ENCODE results near the gene CCSAP.

DNA sequence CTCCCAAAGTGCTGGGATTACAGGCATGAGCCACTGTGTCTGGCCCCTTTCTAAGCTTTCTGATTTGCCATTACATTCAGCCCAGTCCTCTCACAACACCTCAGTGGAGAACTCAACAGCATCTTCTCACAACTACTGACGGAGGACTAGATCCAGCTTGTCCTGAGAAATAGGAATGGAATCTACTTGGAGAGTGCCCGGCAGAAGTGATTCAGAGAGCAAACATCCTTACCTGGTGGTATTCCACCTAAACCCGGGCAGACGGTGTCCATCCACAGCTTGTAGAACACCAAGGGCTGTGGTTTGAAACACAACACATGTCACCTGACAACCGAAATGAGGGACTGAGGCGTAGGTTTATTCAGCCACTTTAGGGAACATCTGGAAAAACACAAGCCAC is 28.8 kb upstream of the CCSAP start:
- TF ChIP-seq, protein P1, sequence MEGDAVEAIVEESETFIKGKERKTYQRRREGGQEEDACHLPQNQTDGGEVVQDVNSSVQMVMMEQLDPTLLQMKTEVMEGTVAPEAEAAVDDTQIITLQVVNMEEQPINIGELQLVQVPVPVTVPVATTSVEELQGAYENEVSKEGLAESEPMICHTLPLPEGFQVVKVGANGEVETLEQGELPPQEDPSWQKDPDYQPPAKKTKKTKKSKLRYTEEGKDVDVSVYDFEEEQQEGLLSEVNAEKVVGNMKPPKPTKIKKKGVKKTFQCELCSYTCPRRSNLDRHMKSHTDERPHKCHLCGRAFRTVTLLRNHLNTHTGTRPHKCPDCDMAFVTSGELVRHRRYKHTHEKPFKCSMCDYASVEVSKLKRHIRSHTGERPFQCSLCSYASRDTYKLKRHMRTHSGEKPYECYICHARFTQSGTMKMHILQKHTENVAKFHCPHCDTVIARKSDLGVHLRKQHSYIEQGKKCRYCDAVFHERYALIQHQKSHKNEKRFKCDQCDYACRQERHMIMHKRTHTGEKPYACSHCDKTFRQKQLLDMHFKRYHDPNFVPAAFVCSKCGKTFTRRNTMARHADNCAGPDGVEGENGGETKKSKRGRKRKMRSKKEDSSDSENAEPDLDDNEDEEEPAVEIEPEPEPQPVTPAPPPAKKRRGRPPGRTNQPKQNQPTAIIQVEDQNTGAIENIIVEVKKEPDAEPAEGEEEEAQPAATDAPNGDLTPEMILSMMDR (conservative IDR thresholded peaks at IDR 0.05 in 1 of 2, IDR thresholded peaks at IDR 0.05 in 1 of 2; ENCODE audit: low read depth in 1 of 2, low read length in 2 of 2), result no peak
- no peak for TF ChIP-seq EZH2 (IDR thresholded peaks at IDR 0.05; ENCODE audit: low read length, missing control alignments)

Data from fibroblast of lung (primary cell).